ENCODE data around the gene TRMT61B.

TRMT61B gene

DNA sequence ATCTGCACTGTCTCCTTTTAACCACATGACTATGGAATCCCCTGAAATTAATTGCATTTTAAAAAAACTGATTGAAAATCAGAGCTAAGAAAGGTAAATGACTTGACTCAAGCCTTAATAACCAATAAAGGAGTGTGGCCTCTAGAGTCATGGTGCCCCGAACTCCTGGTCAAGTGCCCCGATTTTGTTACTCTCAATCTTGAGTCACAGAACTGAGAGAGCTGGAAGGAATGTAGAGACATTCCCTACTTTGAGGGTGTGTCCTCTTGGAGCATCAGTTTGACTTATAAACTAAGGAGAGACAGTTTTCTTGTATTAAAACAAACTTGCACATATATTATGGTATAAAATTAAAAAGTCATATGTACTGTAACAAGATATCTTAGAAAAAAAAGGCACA is 26.8 kb upstream of the TRMT61B start:
- no peak overlapping the region for H3K4me3 ChIP-seq (replicated peaks in 1 of 2; ENCODE audit: low read depth in 2 of 2, low read length in 2 of 2)
- TF ChIP-seq, protein P1, sequence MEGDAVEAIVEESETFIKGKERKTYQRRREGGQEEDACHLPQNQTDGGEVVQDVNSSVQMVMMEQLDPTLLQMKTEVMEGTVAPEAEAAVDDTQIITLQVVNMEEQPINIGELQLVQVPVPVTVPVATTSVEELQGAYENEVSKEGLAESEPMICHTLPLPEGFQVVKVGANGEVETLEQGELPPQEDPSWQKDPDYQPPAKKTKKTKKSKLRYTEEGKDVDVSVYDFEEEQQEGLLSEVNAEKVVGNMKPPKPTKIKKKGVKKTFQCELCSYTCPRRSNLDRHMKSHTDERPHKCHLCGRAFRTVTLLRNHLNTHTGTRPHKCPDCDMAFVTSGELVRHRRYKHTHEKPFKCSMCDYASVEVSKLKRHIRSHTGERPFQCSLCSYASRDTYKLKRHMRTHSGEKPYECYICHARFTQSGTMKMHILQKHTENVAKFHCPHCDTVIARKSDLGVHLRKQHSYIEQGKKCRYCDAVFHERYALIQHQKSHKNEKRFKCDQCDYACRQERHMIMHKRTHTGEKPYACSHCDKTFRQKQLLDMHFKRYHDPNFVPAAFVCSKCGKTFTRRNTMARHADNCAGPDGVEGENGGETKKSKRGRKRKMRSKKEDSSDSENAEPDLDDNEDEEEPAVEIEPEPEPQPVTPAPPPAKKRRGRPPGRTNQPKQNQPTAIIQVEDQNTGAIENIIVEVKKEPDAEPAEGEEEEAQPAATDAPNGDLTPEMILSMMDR (IDR thresholded peaks at IDR 0.05; ENCODE audit: low read depth, low read length) = no peak
- DNase-seq (ENCODE audit: low read depth in 2 of 2) = peak in 1 of 2 donors; percentile 70

DNA sequence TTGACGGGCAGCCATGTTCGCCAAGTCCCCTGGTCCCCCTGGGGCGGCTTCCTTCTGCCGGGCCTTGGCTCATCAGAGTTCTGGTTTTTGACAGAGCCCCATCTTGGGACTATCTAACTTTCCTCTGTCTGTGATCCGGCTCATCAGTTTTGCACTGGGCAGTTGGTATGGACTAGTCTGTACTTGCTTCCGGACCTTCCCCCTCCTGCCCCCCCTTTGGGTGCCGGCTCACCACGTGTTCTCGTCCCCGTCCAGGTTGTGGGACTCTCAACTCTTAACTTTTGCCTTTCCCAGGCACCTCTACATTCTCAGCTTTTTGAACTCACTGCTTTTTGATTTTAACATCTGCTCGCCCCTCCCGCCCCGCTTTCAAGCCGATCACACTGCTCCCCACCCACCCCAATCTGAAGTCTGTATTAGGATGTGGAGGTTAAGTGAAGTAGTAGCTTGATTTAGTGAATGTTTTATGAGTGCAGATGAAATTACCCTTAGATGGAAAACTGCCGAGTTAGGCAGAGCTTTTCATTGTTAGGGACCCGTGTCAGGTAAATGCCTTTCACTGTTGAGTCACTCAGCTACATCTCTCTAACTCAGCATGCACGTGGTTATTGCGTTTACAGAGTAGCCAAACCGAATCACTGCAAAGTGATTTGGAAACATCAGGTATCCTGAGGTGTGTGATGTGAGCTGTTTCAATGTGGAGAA is 25.2 kb upstream of the TRMT61B start:
- peak; percentile 22 to 58 for DNase-seq (ENCODE audit: low read depth in 2 of 2)

DNA sequence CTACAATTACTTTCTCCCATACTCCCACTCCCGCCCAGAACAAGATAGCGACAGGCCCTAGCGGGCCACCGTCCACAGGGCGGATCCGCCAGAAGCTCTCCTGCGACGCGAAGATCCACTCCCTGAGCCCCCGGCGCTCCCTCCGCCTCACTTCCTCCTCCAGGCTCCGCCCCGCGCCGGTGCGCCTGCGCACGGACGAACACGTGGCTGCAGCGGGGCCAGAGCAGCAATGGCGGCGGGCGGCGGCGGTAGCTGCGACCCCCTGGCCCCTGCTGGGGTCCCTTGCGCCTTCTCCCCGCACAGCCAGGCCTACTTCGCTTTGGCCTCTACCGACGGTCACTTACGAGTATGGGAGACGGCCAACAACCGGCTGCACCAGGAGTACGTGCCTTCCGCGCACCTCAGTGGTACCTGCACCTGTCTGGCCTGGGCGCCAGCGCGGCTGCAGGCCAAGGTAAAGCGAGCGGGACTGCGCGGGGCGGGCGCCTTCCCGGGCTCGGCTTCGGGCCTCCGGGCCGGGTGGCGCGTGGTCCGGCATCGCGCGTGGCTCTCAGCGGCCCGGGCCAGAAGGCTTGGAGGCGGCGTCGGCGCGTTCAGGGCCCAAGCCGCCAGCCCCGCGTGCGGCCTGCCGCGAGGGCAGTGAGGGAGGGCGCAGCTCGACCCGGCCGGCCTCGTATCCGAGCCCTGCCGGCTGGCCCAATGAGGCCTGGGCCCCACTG is 24.5 kb upstream of the TRMT61B start, which contains the start of gene WDR43:
Gene WDR43 (plus strand): TSS at position 198 of the 719 bp plus-strand sequence. CDS start 32 bp downstream, at position 230.
- TF ChIP-seq, protein P1 (IDR thresholded peaks at IDR 0.05; ENCODE audit: low read depth, low read length) = no peak
- H3K4me3 ChIP-seq (replicated peaks in 1 of 2; ENCODE audit: low read depth in 2 of 2, low read length in 2 of 2) = peak within 1 kb of the TSS; percentile 97 to 99
- peak; percentile 99 for DNase-seq (ENCODE audit: low read depth in 2 of 2)

More for the DNA sequence above, 25.2 kb upstream of the TRMT61B start:
- H3K4me3 ChIP-seq (replicated peaks in 1 of 2; ENCODE audit: low read depth in 2 of 2, low read length in 2 of 2) = peak overlapping the region; percentile 97 to 99
- TF ChIP-seq, protein P1 (IDR thresholded peaks at IDR 0.05; ENCODE audit: low read depth, low read length) = no peak

DNA sequence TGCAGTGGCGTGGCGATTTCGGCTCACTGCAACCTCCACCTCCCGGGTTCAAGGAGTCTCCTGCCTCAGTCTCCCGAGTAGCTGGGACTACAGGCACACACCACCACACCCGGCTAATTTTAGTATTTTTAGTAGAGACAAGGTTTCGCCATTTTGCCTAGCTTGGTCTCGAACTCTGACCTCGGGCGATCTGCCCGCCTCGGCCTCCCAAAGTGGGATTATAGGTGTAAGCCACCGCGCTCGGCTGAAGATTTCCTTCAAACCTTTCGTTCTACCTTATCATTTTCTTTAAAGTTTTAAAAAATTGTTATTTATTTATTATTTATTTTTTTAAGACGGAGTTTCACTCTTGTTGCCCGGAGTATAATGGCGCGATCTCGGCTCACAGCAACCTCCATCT is 23.4 kb upstream of the TRMT61B start:
- H3K4me3 ChIP-seq (replicated peaks in 1 of 2; ENCODE audit: low read depth in 2 of 2, low read length in 2 of 2) = no peak overlapping the region
- no peak for DNase-seq (ENCODE audit: low read depth in 2 of 2)
- TF ChIP-seq, protein P1 (IDR thresholded peaks at IDR 0.05; ENCODE audit: low read depth, low read length) = no peak

DNA sequence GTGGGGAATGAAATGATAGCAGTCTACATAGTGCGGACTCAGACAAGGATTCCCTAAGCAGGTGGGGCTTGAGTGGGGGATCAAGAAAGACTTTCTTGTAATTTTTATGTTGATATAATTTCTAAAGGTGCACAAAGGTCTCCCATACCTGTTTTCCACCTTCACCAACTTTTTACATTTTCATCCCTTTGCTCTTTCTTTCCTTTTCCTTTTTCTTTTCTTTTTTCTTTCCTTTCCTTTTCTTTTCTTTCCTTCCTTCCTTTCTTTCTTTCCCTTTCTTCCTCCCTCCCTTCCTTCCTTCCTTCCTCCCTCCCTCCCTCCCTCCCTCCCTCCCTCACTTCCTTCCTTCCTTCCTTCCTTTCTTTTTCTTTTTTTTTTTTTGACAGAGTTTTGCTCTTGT is 10.1 kb upstream of the TRMT61B start:
- TF ChIP-seq, protein P1 (IDR thresholded peaks at IDR 0.05; ENCODE audit: low read depth, low read length) = no peak
- no peak overlapping the region for H3K4me3 ChIP-seq (replicated peaks in 1 of 2; ENCODE audit: low read depth in 2 of 2, low read length in 2 of 2)
- DNase-seq (ENCODE audit: low read depth in 2 of 2) = no peak

DNA sequence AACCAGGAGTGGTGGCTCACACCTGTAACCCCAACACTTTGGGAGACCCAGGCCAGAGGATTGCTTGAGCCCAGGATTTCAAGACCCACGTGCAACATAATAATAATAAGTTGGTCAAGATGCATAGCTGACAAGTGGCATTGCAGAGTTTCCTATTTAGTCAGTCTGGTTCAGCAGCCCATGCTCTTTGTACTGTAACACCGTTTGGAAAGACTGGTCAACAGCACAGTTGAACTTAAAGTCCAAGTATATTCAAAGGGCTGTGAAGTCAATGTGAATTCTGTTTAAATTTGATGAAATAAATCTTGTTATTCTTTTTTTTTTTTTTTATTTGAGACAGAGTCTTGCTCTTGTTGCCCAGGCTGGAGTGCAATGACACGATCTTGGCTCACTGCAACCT is 1.5 kb upstream of the TRMT61B start:
- no peak for DNase-seq (ENCODE audit: low read depth in 2 of 2)
- H3K4me3 ChIP-seq (replicated peaks in 1 of 2; ENCODE audit: low read depth in 2 of 2, low read length in 2 of 2) = no peak overlapping the region

More for the DNA sequence above, 1.5 kb upstream of the TRMT61B start:
- TF ChIP-seq, protein P1 (IDR thresholded peaks at IDR 0.05; ENCODE audit: low read depth, low read length) = no peak
